Hematopoietic multipotent progenitor cell treated with erythropoietin and hydrocortisone succinate and interleukin-3 and kit ligand, for 6 days (in vitro differentiated cells): ENCODE data around the gene RAD50.
A peak's percentile ranks its signal among the peaks of the same experiment; 100 is the strongest.

Experiments used
- DNase-seq: peaks from one replicate; pipeline ENCODE4 v3.0.0-alpha.2; 2015

Gene RAD50

GRCh38 chr5:132663771-132664695 is 107.3 kb downstream of the RAD50 start:
- DNase-seq = peak; percentile 73

- no peak for DNase-seq
Observed at GRCh38 chr5:132664696-132665209, 108.0 kb downstream of the RAD50 start.

DNA sequence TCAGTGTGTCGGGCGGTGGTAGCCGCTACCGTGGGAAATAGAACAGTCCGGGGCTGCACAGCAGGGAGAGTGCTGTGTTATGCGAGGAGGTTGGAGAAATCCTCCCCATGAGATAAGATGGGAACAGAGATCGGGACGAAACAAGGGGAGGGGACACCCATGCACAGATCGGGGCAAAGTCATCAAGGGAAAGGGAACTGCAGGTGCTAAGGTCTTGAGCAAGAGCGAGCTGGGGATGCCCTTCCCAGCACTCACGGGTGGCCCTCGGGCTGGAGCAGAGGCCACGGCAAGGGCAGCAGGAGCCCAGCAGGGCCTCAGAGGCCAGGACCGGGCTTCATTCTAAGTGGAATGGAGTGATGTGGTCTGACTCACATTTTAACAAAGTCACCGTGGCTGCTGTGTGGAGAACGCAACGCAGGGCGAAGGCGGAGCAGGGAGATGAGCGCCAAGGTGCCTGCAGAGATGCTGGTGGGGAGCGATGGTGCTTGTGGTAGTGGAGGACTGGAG is 108.8 kb downstream of the RAD50 start:
- DNase-seq = no peak

GRCh38 chr5:132666310-132667123 is 109.7 kb downstream of the RAD50 start:
- DNase-seq = peak; percentile 62

GRCh38 chr5:132667309-132667708 is 110.5 kb downstream of the RAD50 start:
- no peak for DNase-seq

DNA sequence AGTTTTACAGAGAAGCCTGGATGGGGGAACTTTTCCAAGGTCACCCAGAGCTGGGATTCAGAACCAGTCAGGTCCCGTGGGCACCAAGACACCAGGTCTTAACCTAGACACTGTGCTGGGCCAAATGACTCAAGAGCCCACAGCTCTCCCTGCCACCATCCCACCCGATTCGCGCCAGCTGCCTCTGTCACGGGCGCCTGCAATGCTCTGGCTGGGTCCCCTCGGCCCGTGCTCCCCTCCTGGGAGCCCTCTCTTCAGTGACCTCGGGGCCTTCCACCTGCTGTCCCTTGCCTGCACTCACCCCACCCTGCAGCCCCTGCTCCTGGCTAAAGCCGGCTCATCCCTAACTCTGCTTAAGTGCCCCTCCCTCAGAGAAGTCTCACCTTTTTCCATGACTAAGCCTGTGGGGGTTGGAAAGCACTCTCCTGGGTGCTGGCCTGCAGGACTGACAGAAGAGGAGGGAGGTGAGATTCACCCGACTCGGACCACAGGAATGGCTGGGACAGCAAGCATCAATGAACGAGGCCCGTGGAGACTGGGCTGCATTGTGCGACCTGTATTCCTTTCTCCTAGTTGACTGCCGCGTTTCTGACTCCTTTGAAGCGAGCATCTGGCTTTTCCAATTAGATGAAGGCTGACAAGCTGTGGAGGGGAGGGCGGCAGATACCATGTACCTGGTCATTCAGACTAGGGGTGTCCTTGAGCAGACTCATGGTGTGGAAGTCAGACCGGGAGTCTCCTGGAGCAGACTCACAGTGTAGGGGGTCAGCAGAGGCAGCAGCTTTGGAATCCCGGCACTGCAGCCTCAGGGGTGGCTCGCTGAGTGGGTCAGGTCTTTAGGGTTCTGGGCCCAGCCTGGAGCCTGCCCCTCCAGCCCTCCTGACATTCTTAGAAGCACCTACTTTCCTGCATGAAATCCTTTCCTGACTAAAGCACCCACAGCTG is 111.3 kb downstream of the RAD50 start:
- no peak for DNase-seq

- no peak for DNase-seq
Observed at GRCh38 chr5:132668706-132669454, 112.1 kb downstream of the RAD50 start.

- DNase-seq = no peak
Observed at GRCh38 chr5:132669455-132669820, 112.7 kb downstream of the RAD50 start.

DNA sequence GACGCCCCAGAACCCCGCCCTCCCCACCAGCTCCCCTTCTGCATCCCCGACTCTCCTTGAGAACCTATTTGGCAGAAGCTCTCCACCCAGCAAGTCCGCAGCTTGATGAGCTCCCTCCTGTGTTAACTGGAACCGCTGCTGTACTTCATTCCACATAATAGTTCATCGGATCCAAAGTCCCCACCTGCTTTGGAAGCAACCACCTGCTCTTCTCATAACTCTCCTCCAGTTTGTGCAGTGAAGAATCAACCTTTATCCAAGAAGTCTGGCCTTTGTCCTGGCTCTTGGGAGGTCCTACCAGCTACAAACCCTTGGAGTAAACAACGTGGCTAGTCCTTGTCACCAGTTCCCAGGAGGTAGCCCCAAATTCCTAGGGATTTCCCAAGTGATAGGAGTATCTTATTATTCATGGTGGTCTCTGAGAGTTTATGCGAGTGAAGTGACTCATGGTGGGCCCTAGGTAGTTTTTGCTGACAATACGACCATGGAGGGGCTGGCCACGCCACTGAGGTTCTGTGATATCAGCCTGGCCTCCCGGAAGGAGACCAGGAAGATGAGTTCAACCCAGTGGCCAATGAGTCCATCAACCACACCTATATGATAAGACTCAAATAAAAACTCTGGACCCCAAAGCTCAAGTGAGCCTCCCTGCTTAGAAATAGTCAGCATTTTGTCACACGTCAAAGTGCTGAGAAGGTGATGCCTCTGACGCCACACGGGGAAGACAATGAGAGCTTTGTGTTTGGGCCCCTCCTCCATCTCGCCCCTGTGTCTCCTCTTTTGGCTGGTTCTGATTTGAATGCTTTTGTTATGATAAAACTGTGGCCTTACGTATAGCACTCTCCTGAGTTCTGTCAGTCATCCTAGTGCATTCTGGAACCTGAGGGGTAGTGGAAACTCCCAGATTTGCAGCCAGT is 113.4 kb downstream of the RAD50 start:
- no peak for DNase-seq

DNA sequence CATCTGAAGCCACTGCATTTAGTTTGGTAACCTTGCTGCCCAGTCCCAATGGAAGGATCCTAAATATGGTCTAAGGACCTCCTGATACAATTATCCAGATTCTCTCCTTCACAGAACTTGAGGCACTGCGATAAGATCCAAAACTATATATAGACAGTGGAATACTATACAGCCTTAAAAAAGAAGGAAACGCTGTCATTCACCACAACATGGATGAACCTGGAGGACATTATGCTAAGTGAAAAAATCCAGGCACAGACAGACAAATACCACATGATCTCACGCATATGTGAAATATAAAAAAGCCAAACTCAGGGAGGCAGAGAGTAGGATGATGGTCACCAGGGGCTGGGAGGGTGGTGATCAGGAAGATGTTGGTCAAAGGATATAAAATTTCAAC is 114.2 kb downstream of the RAD50 start:
- DNase-seq = no peak

DNA sequence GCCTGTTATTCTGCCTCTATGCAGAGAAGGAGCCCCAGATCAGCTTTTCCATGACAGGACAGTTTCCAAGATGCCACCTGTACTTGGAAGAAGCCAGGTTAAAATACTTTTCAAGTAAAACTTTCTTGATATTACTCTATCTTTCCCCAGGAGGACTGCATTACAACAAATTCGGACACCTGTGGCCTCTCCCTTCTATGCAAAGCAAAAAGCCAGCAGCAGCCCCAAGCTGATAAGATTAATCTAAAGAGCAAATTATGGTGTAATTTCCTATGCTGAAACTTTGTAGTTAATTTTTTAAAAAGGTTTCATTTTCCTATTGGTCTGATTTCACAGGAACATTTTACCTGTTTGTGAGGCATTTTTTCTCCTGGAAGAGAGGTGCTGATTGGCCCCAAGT is 116.7 kb downstream of the RAD50 start:
- DNase-seq = peak; percentile 68

DNA sequence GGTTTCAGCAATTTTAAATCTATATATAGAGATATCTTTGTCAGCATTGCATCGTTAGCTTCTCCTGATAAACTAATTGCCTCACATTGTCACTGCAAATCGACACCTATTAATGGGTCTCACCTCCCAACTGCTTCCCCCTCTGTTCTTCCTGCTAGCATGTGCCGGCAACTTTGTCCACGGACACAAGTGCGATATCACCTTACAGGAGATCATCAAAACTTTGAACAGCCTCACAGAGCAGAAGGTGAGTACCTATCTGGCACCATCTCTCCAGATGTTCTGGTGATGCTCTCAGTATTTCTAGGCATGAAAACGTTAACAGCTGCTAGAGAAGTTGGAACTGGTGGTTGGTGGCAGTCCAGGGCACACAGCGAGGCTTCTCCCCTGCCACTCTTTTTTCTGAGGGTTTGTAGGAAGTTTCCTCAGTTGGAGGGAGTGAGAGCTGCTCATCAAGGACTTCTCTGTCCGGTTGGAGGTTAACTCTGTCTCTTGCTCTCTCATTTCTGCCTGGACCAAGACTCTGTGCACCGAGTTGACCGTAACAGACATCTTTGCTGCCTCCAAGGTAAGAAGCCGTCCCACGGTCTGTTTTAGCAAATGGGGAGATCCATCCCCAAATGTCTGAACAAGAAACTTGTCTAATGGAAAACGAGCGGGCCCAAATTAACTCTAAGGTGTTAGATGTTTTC is 117.3 kb downstream of the RAD50 start, which contains the start of gene IL4:
Gene IL4, plus strand, starts transcription at position 51 of the 692 bp plus-strand sequence. Its CDS starts 62 bp downstream, at position 113.
- DNase-seq = no peak

- peak; percentile 41 for DNase-seq
Observed at GRCh38 chr5:132674671-132675506, 118.1 kb downstream of the RAD50 start.

DNA sequence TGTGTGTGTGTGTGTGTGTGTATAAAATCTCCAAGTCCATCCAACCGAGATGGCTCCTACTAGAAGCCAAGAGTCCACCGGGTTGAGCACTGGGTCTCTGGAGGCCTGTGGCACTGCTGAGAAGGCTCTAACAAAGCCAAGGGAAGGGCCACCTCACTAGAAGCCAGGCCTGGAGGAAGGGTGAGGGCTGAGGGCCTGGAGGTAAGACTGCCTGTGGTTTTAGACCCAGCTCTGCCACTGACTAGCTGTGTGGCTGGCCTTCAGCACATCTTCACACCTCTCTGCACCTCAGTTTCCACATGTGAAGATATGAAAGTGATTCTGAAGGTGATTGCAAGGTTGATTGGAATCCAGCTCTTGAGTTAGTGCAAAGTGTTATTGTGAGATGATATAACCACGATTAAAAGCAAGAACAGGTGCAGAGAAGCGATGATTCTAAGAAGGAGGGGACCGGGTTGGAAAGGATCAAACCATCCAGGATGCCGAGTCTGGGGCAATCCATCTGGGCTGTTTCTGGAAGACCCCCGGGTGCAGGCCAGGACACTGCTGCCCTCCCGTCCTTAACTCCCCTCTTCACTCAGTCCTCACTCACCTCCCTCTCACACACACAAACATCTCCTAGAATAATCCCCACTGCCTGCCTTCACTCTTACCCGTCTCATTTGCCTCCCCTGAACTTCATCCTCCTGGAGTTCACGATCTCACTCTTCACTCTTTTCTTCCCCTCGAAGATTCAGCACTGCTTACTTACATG is 119.3 kb downstream of the RAD50 start:
- no peak for DNase-seq

- no peak for DNase-seq
Observed at GRCh38 chr5:132677191-132677590, 120.4 kb downstream of the RAD50 start.

DNA sequence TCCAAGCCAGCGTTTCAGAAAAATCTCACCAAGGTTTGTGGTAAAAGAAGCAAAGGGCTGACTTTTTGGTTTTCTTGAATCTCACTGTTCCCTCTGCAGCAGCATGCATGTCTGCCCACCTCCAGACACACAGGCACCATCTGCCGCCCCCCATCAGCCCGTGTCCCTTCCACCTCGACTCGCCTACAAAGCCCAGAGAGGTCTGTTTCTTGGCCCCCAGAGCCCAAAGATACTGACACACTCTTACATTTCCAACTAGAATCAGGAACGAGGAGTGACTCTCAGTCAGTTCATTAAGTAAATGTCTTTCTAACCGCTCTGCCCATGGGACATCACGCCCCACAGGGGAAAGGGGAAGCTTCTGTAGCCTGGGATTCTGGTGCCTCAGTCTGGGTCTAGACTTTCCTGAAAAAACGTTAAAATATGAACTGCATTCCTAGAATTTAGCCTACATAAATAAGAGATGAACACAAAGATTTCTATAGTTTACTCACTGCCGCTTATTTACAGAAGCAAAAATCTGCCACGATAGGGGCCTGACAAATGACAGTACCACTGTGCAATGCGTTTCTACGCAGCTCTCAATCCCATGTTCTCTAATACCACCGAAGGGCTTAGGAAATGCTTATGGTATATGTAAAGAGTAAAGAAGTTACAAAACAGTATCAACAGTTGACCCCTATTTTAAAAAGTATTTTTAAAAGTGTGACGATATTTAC is 121.1 kb downstream of the RAD50 start:
- no peak for DNase-seq

DNA sequence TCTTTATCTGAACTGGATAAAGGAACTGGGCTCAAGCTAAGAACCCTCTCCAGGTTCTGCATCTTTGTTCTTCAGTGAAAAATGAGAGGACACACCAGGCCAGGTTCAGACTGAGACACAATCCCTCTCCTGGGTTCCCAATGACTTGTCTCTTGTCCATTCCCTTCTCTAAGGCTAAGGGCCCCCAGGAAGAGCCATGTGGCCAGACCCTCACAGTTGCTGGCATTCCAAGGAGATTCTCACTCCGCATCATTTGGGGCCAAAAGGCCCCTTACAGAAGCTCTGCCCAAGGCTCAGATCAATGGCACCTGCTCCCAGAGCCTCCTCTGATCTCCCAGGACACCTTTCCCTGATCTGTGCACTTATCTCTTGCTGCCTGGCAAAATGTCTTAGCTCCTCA is 122.0 kb downstream of the RAD50 start:
- DNase-seq = no peak
